IMR-90 (cell line): ENCODE results near the gene SLC35F3.

Experiments
- BHLHE40 ChIP-seq: fragments of 150-350 bp; IDR thresholded peaks from 2 replicates; pipeline ENCODE4 v1.6.1; 2016; ENCODE audit warnings: mild to moderate bottlenecking, low read depth, low read length
- RFX5 ChIP-seq: IDR thresholded peaks from 2 replicates; pipeline ENCODE4 v1.8.0; 2012; ENCODE audit warnings: low read depth, mild to moderate bottlenecking, low read length, moderate library complexity
- TF ChIP-seq, protein P1 (sequence below): conservative IDR thresholded peaks from 2 replicates; pipeline ENCODE4 v1.5.1; 2012; ENCODE audit warnings: mild to moderate bottlenecking, low read depth, low read length, improper control_type of control experiment

- TF ChIP-seq, protein P1, sequence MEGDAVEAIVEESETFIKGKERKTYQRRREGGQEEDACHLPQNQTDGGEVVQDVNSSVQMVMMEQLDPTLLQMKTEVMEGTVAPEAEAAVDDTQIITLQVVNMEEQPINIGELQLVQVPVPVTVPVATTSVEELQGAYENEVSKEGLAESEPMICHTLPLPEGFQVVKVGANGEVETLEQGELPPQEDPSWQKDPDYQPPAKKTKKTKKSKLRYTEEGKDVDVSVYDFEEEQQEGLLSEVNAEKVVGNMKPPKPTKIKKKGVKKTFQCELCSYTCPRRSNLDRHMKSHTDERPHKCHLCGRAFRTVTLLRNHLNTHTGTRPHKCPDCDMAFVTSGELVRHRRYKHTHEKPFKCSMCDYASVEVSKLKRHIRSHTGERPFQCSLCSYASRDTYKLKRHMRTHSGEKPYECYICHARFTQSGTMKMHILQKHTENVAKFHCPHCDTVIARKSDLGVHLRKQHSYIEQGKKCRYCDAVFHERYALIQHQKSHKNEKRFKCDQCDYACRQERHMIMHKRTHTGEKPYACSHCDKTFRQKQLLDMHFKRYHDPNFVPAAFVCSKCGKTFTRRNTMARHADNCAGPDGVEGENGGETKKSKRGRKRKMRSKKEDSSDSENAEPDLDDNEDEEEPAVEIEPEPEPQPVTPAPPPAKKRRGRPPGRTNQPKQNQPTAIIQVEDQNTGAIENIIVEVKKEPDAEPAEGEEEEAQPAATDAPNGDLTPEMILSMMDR, result no peak
- TF ChIP-seq RFX5 (no peak), BHLHE40 (no peak)
Measured at GRCh38 chr1:234302354-234302962, 398.0 kb downstream of the SLC35F3 start.
